GM19238 (cell line): ENCODE data around the gene C1QTNF1.
"Not testable (repeated sequence)": the region's sequence is repeated elsewhere in the genome, so short reads cannot be mapped to it uniquely, and the experiment has no call there.

Source experiments
- DNase-seq: peaks from one replicate; pipeline ENCODE4 v3.0.0; 2011; ENCODE audit warnings: low spot score; ENCODE audit not compliant: insufficient read length

C1QTNF1 gene

GRCh38 chr17:79022507-79022991 is 1.4 kb upstream of the C1QTNF1 start:
- no peak for DNase-seq

- DNase-seq = no peak
Observed at GRCh38 chr17:79023180-79023705, 726 bp upstream of the C1QTNF1 start.

- no peak for DNase-seq
Observed at GRCh38 chr17:79024901-79025737, 1.1 kb downstream of the C1QTNF1 start.

GRCh38 chr17:79026376-79027273 is 2.7 kb downstream of the C1QTNF1 start:
- DNase-seq = no peak

GRCh38 chr17:79027274-79027924 is 3.4 kb downstream of the C1QTNF1 start:
- DNase-seq = no peak

GRCh38 chr17:79027925-79028491 is 4.0 kb downstream of the C1QTNF1 start:
- DNase-seq = no peak

GRCh38 chr17:79028496-79029326 is 4.7 kb downstream of the C1QTNF1 start:
- no peak for DNase-seq

GRCh38 chr17:79029327-79030009 is 5.5 kb downstream of the C1QTNF1 start:
- no peak for DNase-seq

GRCh38 chr17:79030636-79031035 is 6.7 kb downstream of the C1QTNF1 start:
- DNase-seq = not testable (repeated sequence)

- no peak for DNase-seq
Observed at GRCh38 chr17:79031996-79032875, 8.3 kb downstream of the C1QTNF1 start.

- no peak for DNase-seq
Observed at GRCh38 chr17:79033046-79033616, 9.2 kb downstream of the C1QTNF1 start.

- no peak for DNase-seq
Observed at GRCh38 chr17:79033741-79034501, 10.0 kb downstream of the C1QTNF1 start.

GRCh38 chr17:79034931-79035485 is 11.0 kb downstream of the C1QTNF1 start:
- no peak for DNase-seq

GRCh38 chr17:79035686-79036085 is 11.7 kb downstream of the C1QTNF1 start:
- no peak for DNase-seq

- DNase-seq = no peak
Observed at GRCh38 chr17:79036181-79036580, 12.2 kb downstream of the C1QTNF1 start.

- no peak for DNase-seq
Observed at GRCh38 chr17:79036596-79036995, 12.6 kb downstream of the C1QTNF1 start.

GRCh38 chr17:79038545-79039135 is 14.7 kb downstream of the C1QTNF1 start:
- DNase-seq = no peak
